Hepatocyte (in vitro differentiated cells): ENCODE results near the gene BNIP5.

Experiments used
- EZH2 ChIP-seq: fragments of 200-600 bp; sonication (generic); IDR thresholded peaks from 2 replicates; pipeline ENCODE4 v1.6.1; 2016; ENCODE audit warnings: antibody characterized with exemption, mild to moderate bottlenecking, borderline replicate concordance
- TF ChIP-seq, protein P1 (sequence below): fragments of 200-600 bp; sonication (generic); IDR thresholded peaks from 2 replicates; pipeline ENCODE4 v1.5.1; 2016; ENCODE audit warnings: antibody characterized with exemption, mild to moderate bottlenecking; ENCODE audit not compliant: poor library complexity

- TF ChIP-seq, protein P1, sequence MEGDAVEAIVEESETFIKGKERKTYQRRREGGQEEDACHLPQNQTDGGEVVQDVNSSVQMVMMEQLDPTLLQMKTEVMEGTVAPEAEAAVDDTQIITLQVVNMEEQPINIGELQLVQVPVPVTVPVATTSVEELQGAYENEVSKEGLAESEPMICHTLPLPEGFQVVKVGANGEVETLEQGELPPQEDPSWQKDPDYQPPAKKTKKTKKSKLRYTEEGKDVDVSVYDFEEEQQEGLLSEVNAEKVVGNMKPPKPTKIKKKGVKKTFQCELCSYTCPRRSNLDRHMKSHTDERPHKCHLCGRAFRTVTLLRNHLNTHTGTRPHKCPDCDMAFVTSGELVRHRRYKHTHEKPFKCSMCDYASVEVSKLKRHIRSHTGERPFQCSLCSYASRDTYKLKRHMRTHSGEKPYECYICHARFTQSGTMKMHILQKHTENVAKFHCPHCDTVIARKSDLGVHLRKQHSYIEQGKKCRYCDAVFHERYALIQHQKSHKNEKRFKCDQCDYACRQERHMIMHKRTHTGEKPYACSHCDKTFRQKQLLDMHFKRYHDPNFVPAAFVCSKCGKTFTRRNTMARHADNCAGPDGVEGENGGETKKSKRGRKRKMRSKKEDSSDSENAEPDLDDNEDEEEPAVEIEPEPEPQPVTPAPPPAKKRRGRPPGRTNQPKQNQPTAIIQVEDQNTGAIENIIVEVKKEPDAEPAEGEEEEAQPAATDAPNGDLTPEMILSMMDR, result no peak
- TF ChIP-seq EZH2, result no peak
Observed at GRCh38 chr6:36377594-36377993, 40.9 kb upstream of the BNIP5 start.
